Measurements from ENCODE around the gene JAM3.
A peak's percentile ranks its signal among the peaks of the same experiment; 100 is the strongest.
"Not testable (repeated sequence)": the region's sequence is repeated elsewhere in the genome, so short reads cannot be mapped to it uniquely, and the experiment has no call there.

The JAM3 gene

DNA sequence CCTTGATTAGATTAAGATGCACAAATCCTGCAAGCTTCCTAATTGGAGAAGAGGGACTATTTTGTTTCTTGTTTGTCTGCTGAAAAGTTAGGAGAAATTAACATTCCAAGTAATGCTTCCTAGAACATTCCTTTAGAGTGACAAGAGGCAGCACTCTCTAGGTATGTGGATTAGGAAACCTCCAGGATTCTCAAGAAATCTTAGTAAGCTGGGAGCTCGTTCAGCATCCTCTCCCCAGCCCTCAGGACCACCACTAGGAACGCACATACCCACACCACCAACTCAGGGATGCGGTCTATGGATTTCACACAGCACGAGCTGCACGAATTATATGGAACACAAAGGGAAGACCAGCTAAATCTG, 102.0 kb downstream of the JAM3 start:
- TF ChIP-seq, protein P1, sequence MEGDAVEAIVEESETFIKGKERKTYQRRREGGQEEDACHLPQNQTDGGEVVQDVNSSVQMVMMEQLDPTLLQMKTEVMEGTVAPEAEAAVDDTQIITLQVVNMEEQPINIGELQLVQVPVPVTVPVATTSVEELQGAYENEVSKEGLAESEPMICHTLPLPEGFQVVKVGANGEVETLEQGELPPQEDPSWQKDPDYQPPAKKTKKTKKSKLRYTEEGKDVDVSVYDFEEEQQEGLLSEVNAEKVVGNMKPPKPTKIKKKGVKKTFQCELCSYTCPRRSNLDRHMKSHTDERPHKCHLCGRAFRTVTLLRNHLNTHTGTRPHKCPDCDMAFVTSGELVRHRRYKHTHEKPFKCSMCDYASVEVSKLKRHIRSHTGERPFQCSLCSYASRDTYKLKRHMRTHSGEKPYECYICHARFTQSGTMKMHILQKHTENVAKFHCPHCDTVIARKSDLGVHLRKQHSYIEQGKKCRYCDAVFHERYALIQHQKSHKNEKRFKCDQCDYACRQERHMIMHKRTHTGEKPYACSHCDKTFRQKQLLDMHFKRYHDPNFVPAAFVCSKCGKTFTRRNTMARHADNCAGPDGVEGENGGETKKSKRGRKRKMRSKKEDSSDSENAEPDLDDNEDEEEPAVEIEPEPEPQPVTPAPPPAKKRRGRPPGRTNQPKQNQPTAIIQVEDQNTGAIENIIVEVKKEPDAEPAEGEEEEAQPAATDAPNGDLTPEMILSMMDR (IDR thresholded peaks at IDR 0.05; ENCODE audit: low read depth, low read length) = no peak
- DNase-seq (ENCODE audit: low read depth in 2 of 2) = peak; percentile 21 to 29
- H3K4me3 ChIP-seq (replicated peaks in 1 of 2; ENCODE audit: low read depth in 2 of 2, low read length in 2 of 2) = no peak overlapping the region

DNA sequence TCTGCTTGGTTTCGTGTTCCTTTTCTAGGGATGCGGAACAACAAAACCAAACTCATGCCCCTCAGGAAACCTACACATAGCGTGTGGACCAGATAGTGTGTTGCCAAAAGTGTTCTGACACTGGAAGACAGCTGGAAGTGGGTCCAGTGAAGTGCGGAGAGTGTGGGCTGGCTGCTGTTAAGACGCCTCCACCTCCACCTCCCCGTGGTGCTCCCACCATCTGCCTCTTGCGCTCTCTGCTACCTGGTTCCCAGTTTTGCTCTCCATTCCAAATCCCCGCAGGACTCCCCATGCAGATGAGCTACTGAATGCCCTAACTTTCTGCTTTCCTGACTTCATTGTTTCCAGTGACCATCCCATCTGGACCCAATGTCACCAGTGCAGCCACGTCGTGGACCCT, 103.1 kb downstream of the JAM3 start:
- no peak overlapping the region for H3K4me3 ChIP-seq (replicated peaks in 1 of 2; ENCODE audit: low read depth in 2 of 2, low read length in 2 of 2)
- TF ChIP-seq, protein P1 (IDR thresholded peaks at IDR 0.05; ENCODE audit: low read depth, low read length) = no peak
- DNase-seq (ENCODE audit: low read depth in 2 of 2) = no peak

DNA sequence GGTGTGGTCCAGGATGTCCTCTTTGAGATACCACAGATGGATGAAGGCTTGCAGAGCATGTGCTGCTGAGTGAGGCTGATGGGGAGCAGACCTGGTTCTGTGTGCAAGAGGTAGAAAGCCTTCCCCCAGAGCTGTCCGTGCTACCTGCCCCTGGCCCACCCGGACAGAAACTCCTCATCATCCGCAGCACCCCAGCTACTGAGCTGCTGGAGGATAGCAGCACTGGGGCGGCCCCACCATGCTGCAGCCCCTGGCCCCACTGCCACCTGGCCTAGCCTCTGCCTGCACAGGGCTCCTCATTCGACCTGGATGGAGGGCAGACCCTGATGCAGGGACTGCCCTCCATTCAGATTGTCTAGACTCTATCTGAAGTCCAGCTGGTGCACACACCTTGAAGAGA, 104.4 kb downstream of the JAM3 start:
- no peak for DNase-seq (ENCODE audit: low read depth in 2 of 2)
- no peak overlapping the region for H3K4me3 ChIP-seq (replicated peaks in 1 of 2; ENCODE audit: low read depth in 2 of 2, low read length in 2 of 2)
- TF ChIP-seq, protein P1 (IDR thresholded peaks at IDR 0.05; ENCODE audit: low read depth, low read length) = no peak

DNA sequence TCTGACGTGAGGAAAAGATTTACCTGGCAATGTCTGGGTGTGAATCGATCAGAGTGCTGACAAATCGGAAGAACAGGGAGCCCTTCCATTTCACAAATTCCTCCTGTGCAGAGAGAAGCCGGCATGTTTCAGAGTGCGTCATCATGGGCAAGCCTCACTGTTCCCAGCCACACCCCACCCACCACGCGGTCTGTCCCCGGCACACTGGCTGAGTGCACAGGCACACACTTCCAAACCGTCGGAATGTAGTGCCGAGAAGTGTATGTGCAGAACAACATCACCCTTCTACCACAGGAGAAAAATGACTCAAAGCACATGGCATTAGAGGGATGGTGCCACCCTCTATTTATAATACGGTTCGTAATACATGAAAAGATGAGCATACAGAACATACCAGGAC, 107.4 kb downstream of the JAM3 start:
- no peak overlapping the region for H3K4me3 ChIP-seq (replicated peaks in 1 of 2; ENCODE audit: low read depth in 2 of 2, low read length in 2 of 2)
- peak in 1 of 2 donors; percentile 8 for DNase-seq (ENCODE audit: low read depth in 2 of 2)
- TF ChIP-seq, protein P1 (IDR thresholded peaks at IDR 0.05; ENCODE audit: low read depth, low read length) = no peak

DNA sequence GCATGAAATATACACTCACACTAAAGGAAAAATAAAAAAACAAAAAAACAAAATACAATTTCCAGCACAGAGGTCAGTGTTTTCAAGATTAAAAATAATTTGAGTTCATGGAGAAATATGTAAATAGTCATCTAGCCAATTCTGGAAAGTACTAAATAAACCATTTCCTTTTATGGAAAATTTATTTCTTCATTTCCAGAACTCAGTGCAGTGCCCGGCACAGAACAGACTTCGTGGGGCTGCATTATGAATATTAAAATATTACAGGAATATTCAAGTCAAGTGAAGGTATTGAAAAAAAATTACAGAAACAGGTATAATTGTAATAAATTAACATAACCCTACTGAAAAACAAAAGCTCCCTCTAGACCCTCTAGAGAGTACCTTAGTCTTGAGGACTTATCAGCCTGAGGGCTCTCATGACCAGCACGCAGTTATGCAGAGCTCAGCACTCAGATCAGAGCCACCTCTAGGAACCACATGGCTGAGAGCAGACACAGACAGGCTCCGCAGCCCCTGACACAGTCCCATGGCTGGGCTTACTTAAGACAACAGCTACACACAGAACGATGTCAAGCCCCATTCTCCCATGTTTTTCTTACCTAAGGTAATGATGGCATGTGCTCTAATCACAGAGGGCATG, 109.3 kb downstream of the JAM3 start:
- H3K4me3 ChIP-seq (replicated peaks in 1 of 2; ENCODE audit: low read depth in 2 of 2, low read length in 2 of 2) = no peak overlapping the region
- DNase-seq (ENCODE audit: low read depth in 2 of 2) = no peak
- TF ChIP-seq, protein P1 (IDR thresholded peaks at IDR 0.05; ENCODE audit: low read depth, low read length) = no peak

DNA sequence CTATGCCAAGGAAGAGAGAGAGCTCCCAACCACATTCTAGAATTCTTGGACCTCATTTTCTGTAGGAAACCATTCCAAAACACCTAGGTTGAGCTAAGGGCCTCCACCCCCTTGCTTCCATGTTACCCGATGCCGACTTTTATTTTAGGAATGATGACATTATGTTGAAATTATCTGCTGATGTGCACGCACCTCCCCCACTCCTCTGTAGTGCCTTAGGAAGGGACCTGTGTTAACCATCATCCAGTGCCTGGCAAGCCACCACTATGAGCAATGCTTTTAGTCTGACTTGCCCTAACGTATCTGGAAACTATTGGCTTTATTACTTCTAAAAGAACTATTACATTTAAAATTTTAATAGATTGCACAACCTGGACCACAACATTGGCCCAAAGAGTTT, 112.8 kb downstream of the JAM3 start:
- no peak overlapping the region for H3K4me3 ChIP-seq (replicated peaks in 1 of 2; ENCODE audit: low read depth in 2 of 2, low read length in 2 of 2)
- peak in 1 of 2 donors; percentile 44 for DNase-seq (ENCODE audit: low read depth in 2 of 2)
- TF ChIP-seq, protein P1 (IDR thresholded peaks at IDR 0.05; ENCODE audit: low read depth, low read length) = no peak

DNA sequence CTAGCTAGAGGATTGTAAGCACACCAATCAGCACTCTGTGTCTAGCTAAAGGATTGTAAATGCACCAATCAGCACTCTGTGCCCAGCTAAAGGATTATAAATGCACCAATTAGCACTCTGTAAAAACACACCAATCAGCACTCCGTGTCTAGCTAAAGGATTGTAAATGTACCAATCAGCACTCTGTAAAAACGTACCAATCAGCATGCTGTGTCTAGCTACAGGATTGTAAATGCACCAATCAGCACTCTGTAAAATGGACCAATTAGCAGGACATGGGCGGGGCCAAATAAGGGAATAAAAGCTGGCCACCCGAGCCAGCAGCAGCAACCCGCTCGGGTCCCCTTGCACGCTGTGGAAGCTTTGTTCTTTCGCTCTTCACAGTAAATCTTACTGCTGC, 119.2 kb downstream of the JAM3 start:
- DNase-seq (ENCODE audit: low read depth in 2 of 2); H3K4me3 ChIP-seq (replicated peaks in 1 of 2; ENCODE audit: low read depth in 2 of 2, low read length in 2 of 2): not testable (repeated sequence)

Data from cardiac fibroblast (primary cell).